GM10847 (cell line): ENCODE results near the gene IKBIP.

Source experiments
- POLR2A ChIP-seq: IDR thresholded peaks from 2 replicates; pipeline ENCODE4 v1.6.1; 2011; ENCODE audit not compliant: insufficient read length; ENCODE audit errors: extremely low read depth

The IKBIP gene

GRCh38 chr12:98644712-98645571, at the start of gene IKBIP, which contains the start of gene APAF1:
Gene IKBIP (minus strand): TSS chr12:98644788. CDS start chr12:98644701, 87 bp downstream.
Gene APAF1 (plus strand): TSS chr12:98645290. CDS start chr12:98648360, 3,070 bp downstream.
- peak; percentile 73 for TF ChIP-seq POLR2A

GRCh38 chr12:98691351-98691750, 46.8 kb upstream of the IKBIP start:
- TF ChIP-seq POLR2A, result no peak

GRCh38 chr12:98686603-98687002, 42.0 kb upstream of the IKBIP start:
- no peak for TF ChIP-seq POLR2A

- TF ChIP-seq POLR2A, result no peak
Measured at GRCh38 chr12:98684199-98684598, 39.6 kb upstream of the IKBIP start.

- no peak for TF ChIP-seq POLR2A
Measured at GRCh38 chr12:98679611-98680005, 35.0 kb upstream of the IKBIP start.

- no peak for TF ChIP-seq POLR2A
Measured at GRCh38 chr12:98678946-98679610, 34.5 kb upstream of the IKBIP start.

- no peak for TF ChIP-seq POLR2A
Measured at GRCh38 chr12:98678236-98678945, 33.8 kb upstream of the IKBIP start.

- TF ChIP-seq POLR2A, result no peak
Measured at GRCh38 chr12:98674841-98675240, 30.3 kb upstream of the IKBIP start.

- no peak for TF ChIP-seq POLR2A
Measured at GRCh38 chr12:98671459-98671858, 26.9 kb upstream of the IKBIP start.

GRCh38 chr12:98669751-98670150, 25.2 kb upstream of the IKBIP start:
- no peak for TF ChIP-seq POLR2A

- TF ChIP-seq POLR2A, result no peak
Measured at GRCh38 chr12:98660521-98660920, 15.9 kb upstream of the IKBIP start.

GRCh38 chr12:98656289-98657101, 11.9 kb upstream of the IKBIP start:
- no peak for TF ChIP-seq POLR2A

- TF ChIP-seq POLR2A, result no peak
Measured at GRCh38 chr12:98653866-98654493, 9.4 kb upstream of the IKBIP start.

GRCh38 chr12:98651328-98651727, 6.7 kb upstream of the IKBIP start:
- TF ChIP-seq POLR2A, result no peak
